ENCODE measurements around the gene PRKCE.

Gene PRKCE

DNA sequence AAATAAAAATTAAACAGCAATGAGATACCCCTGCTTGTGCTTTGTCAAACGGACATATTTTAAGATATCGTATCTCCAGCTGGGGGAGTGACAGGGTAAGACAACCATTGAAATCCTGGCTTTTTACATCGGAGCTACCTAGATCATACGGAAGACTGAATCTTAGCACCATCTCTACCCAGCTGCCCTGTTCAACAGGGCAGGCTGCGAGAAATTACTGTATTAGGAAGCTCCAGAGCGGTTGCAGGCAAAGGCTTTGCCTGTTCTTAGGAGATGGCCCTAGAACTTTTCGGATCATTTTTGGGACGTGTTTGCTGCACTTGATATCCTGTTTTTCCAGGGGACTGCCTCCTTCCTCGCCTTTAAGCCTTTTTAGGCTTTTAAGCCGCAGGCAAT, 2.0 kb upstream of the PRKCE start:
- peak overlapping the region; percentile 78 for H3K4me3 ChIP-seq (ENCODE audit: low read length)
- TF ChIP-seq, protein P1, sequence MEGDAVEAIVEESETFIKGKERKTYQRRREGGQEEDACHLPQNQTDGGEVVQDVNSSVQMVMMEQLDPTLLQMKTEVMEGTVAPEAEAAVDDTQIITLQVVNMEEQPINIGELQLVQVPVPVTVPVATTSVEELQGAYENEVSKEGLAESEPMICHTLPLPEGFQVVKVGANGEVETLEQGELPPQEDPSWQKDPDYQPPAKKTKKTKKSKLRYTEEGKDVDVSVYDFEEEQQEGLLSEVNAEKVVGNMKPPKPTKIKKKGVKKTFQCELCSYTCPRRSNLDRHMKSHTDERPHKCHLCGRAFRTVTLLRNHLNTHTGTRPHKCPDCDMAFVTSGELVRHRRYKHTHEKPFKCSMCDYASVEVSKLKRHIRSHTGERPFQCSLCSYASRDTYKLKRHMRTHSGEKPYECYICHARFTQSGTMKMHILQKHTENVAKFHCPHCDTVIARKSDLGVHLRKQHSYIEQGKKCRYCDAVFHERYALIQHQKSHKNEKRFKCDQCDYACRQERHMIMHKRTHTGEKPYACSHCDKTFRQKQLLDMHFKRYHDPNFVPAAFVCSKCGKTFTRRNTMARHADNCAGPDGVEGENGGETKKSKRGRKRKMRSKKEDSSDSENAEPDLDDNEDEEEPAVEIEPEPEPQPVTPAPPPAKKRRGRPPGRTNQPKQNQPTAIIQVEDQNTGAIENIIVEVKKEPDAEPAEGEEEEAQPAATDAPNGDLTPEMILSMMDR (conservative IDR thresholded peaks at IDR 0.05; ENCODE audit: low read depth, low read length): no peak
- no peak for DNase-seq (ENCODE audit: low read depth)

DNA sequence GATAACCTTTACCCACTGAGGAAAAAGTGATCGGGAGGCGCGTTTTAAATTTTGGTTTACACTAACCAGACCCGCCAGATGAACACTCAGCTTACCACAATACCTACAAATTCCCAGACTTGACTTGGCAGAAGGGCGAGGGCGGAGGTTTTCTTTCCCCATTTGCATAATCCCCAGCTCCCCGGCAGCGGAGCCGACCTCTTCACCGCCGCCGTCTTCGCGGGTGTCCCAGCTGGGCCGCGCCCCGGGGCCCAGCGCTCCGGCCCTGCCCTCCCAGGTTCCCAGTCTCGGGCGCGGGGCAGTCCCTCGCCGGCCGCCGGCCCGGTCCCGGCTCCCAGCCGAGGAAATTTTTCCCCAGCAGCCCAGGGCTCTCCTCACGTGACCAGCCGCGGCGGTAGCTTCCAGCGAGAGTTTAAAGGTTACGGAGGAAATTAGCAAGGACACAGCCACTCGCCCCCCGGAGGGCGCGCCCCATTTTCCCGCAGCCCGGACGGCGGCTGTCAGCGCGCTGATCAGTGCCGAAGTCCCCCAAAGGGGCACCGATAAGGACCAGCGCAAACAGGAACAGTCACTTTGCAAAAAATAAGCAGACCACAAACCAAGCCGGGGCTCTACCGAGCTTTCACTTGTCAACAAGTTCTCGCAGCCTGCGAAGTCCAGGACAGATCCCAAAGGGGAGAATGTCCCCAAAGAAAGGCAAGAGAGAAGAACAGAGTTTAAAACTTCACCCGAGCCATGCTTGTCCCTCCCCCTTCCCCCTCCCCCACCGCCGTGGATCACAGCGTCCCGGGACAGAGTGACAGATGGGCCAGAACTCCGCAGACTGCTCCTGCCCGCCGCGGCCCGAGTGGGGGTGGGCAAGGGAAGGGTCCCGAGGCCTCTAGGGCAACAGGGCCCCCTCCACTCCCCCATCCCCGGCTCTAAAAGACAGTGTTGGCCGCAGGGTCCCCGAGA, 1.3 kb upstream of the PRKCE start:
- peak overlapping the region; percentile 78 for H3K4me3 ChIP-seq (ENCODE audit: low read length)
- TF ChIP-seq, protein P1 (conservative IDR thresholded peaks at IDR 0.05; ENCODE audit: low read depth, low read length): no peak
- no peak for DNase-seq (ENCODE audit: low read depth)

DNA sequence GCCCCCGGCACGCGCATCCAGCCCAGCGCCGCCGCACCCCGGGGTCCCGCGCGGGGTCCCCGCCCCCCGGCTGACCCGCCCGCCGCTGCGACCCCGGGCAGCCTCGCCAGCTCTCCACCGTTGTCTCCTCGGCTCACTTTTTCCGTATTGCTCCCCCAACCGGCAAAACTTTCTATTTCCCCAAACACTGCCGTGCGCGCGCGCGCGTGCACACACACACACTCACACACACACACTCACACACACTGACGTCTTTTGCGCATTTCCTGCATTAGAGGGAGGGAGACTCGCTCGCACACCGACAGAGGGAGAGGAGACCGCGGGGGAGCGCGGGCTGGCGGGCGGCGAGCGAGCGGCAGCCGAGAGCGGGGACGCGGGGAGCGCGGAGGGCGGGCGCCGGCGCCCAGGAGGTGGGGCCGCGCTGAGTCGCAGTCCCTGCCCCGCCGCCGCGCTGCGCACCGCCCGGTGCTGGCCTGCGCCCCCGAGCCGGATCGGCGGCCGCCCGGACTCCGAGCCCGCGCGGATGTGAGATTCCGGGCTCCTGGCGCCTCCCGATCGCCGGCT, 542 bp upstream of the PRKCE start:
- DNase-seq (ENCODE audit: low read depth): peak; percentile 80
- TF ChIP-seq, protein P1 (conservative IDR thresholded peaks at IDR 0.05; ENCODE audit: low read depth, low read length): peak; percentile 30
- H3K4me3 ChIP-seq (ENCODE audit: low read length): peak overlapping the region; percentile 78

DNA sequence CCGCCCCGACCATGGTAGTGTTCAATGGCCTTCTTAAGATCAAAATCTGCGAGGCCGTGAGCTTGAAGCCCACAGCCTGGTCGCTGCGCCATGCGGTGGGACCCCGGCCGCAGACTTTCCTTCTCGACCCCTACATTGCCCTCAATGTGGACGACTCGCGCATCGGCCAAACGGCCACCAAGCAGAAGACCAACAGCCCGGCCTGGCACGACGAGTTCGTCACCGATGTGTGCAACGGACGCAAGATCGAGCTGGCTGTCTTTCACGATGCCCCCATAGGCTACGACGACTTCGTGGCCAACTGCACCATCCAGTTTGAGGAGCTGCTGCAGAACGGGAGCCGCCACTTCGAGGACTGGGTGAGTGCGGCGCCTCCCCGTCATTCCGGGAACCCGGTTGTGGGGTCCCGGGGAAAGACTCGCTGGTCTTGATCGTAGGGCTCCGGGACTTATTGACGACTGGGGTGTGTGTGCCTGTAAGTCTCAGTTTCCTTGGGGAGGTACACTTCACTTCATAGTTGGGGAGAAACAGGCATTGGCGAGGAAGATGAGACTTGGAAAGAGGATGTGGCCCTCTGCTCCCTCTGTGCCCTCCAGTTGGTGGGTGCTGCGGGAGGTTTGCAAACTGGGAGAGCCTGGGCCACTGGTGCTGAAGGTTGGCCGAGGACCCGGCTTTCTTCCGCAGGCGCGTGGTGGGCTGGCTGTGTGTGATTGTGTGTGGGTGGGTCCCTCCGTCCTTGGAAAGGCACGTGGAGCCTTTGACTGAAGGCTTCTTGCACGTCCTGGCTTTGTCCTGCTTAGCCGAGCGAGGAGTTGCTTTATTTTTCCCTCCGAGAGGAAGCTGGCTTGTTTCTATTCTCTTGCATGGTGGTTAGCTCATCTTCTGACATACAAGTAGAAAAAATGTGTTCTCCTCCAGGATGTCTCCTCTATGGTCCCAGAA, 886 bp downstream of the PRKCE start:
- TF ChIP-seq, protein P1 (conservative IDR thresholded peaks at IDR 0.05; ENCODE audit: low read depth, low read length): no peak
- H3K4me3 ChIP-seq (ENCODE audit: low read length): peak overlapping the region; percentile 65
- no peak for DNase-seq (ENCODE audit: low read depth)

DNA sequence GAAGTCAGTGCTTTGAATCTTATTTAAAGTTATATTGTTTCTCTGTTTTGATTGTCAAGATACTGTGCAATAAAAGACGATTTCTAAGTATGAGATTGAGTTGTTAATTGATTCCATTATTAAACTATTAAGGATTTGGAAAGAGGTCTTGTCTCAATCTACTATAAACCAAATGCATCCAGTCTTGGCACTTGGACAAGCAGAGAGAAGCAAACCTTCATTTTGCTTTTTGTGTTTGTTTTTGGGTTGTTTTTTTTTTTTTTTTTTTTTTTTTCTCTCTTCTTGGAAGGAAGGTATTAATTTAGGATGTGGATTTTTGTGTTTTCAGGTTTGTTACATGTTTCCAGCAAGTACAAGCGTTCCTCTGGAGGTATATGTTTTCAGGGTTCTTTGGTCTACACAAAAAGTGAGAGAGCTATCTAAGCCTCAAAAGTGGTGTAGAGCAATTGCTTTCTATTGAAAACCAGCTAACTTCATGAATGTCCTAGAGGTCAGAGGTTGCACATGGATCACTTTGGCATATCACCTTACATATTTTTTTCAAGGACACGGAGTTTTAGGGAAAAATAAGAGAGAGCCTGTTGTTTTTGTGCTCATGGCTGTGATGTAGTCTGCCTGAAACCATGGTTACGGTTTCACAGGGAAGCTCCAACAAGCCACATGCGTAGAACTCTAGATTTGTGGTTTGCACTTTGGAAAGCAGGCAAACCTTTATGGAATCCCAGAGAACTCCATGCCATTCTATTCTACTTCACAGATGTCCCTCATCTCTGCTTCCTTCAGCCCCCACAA, 1.8 kb downstream of the PRKCE start:
- no peak for DNase-seq (ENCODE audit: low read depth)
- TF ChIP-seq, protein P1 (conservative IDR thresholded peaks at IDR 0.05; ENCODE audit: low read depth, low read length): no peak
- no peak overlapping the region for H3K4me3 ChIP-seq (ENCODE audit: low read length)

DNA sequence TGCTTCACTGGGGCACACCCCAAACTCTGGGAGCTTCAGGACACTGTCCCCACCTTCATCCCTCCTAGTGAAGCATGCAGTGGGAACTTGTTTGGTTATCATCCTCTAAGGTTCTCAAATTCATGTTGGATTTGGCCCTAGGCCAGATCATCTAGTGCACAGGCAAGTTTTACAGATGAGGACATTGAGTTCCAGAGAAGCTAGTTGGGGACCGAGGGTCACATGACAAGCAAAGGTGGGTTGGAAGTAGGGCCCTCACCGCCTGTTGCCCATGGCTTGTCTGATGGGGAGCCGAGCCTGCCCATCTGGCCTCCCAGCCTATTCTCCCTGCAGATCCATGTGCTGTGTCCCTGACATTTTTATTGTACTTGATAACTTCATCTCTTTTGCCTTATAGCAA, 2.8 kb downstream of the PRKCE start:
- TF ChIP-seq, protein P1 (conservative IDR thresholded peaks at IDR 0.05; ENCODE audit: low read depth, low read length): no peak
- no peak for DNase-seq (ENCODE audit: low read depth)
- H3K4me3 ChIP-seq (ENCODE audit: low read length): no peak overlapping the region
